Measurements from ENCODE around the gene SIGMAR1. TPM values are rescaled to one million over a fixed set of nuclear protein-coding genes. Genes with fewer than 3 reads are reported as not detected.

The SIGMAR1 gene
- total and polyA plus RNA-seq, 2 of the 4 experiments (the other 2 are of a cell fraction) = 44.6 to 88.9 TPM

GRCh38 chr9:34611251-34611810, 26.3 kb downstream of the SIGMAR1 start:
- Histone ChIP-seq H2BK15ac (ENCODE audit: low read depth, low read length) (no peak overlapping the region), H3K9ac (ENCODE audit: low read depth, low read length) (peak overlapping the region; percentile 92), H4K8ac (ENCODE audit: low read depth in 2 of 2, low read length in 2 of 2) (peak overlapping the region; percentile 92 to 99), H3K79me1 (ENCODE audit: low read depth in 1 of 2, low read length in 2 of 2) (peaks cover 8 to 18% of the 10 kb centered on the region in 2 experiments; a peak in 3 of 4 replicates), H4K91ac (ENCODE audit: insufficient read depth, low read depth, low read length) (peak overlapping the region; percentile 78), H3K4me2 (ENCODE audit: low read depth, low read length) (peak overlapping the region; percentile 87), H3K27ac (ENCODE audit: insufficient read depth, low read length) (peak overlapping the region; percentile 74), H3K27me3 (ENCODE audit: control insufficient read depth, insufficient read depth, low read length) (peaks cover 2% of the 10 kb centered on the region), H2AK9ac (replicated peaks; ENCODE audit: low read depth, low read length, poor library complexity) (peak overlapping the region; percentile 90), H3K4ac (ENCODE audit: low read depth, low read length) (peak overlapping the region; percentile 94), H3K56ac (ENCODE audit: extremely low read depth, insufficient read depth, low read length) (peak overlapping the region; percentile 80; the same call in 1 of the 2 replicates), H3K14ac (replicated peaks; ENCODE audit: low read depth, low read length) (peak overlapping the region; percentile 98), H3K36me3 (ENCODE audit: control insufficient read depth, insufficient read depth, low read length) (peaks cover 12% of the 10 kb centered on the region), H4K20me1 (ENCODE audit: insufficient read depth, low read length) (no peaks in the 10 kb centered on the region), H4K5ac (ENCODE audit: low read depth, low read length) (peak overlapping the region; percentile 74), H3K9me1 (ENCODE audit: insufficient read depth, low read length) (peaks cover 12% of the 10 kb centered on the region), H3K23ac (ENCODE audit: low read depth, low read length) (peak overlapping the region; percentile 90), H2BK20ac (ENCODE audit: low read depth, low read length) (no peak overlapping the region), H3K9me3 (ENCODE audit: control insufficient read depth, insufficient read depth, low read length) (no peaks in the 10 kb centered on the region), H3K4me3 (ENCODE audit: insufficient read depth, low read depth, low read length) (peak overlapping the region; percentile 69), H2BK120ac (ENCODE audit: low read depth, low read length) (0 out of 2 replicates have a peak overlapping the region, but pooled peaks have one; percentile 44), H3K4me1 (ENCODE audit: control insufficient read depth, insufficient read depth, low read length) (peaks cover 6% of the 10 kb centered on the region; the same call in 1 of the 2 replicates), H2AFZ (replicated peaks; ENCODE audit: low read length, poor library complexity) (peak overlapping the region; percentile 97), H3K18ac (ENCODE audit: low read depth, low read length) (peak overlapping the region; percentile 65), H2AK5ac (ENCODE audit: low read depth, low read length) (peak overlapping the region; percentile 75), H2BK5ac (ENCODE audit: low read depth, low read length, poor library complexity, severe bottlenecking) (peak overlapping the region; percentile 66)
- CTCF ChIA-PET = no interaction called here
- no peak for DNase-seq
- TF ChIP-seq CHD1 (IDR thresholded peaks at IDR 0.05; ENCODE audit: low read depth, low read length) (no peak), SMC3 (IDR thresholded peaks at IDR 0.05; ENCODE audit: low read depth, low read length) (no peak)
- BruUV-seq (replicated peaks) = no TSS peak
- intact Hi-C loops (cut with micrococcal nuclease) (no loop called here), in situ Hi-C loops (cut with MboI; ENCODE audit: low sequenced_read_pairs) (no loop called here), dilution Hi-C loops (cut with HindIII; ENCODE audit: low sequenced_read_pairs, unreplicated experiment) (no loop called here)
- ATAC-seq (ENCODE audit: low read depth) = peak; percentile 38
- POLR2A ChIA-PET (ENCODE audit: unreplicated experiment) = interaction anchor here (0.6 kb wide), 1 partner anchor 1926 kb away, joined by 4 read pairs; no protein-coding TSS in a partner anchor
- WGBS, 2 experiments (ENCODE audit: extremely low coverage in 2 of 2, insufficient read length in 1 of 2) = 48% methylated on average over 5 of the region's 10 CpGs; no CpG with 5 or more reads in 1 of the 2 experiments

Data from IMR-90 (cell line).